Activated CD4-positive, alpha-beta T cell treated with anti-CD3 and anti-CD28 coated beads for 48 hours (primary cell): ENCODE results near the gene APOA1.
"Not testable (repeated sequence)": the region's sequence is repeated elsewhere in the genome, so short reads cannot be mapped to it uniquely, and the experiment has no call there.

Experiments
- DNase-seq: peaks from one replicate; pipeline ENCODE4 v3.0.0-alpha.2; 2020

The APOA1 gene

GRCh38 chr11:116811194-116811593, 26.2 kb downstream of the APOA1 start:
- no peak for DNase-seq

- DNase-seq: no peak
These were observed 28.9 kb downstream of the APOA1 start for GRCh38 chr11:116808262-116809175.

GRCh38 chr11:116807601-116808261, 29.7 kb downstream of the APOA1 start:
- DNase-seq: no peak

GRCh38 chr11:116804001-116804400, 33.4 kb downstream of the APOA1 start:
- DNase-seq: no peak

- DNase-seq: not testable (repeated sequence)
These were observed 35.8 kb downstream of the APOA1 start for GRCh38 chr11:116801662-116802061.

- DNase-seq: no peak
These were observed 36.8 kb downstream of the APOA1 start for GRCh38 chr11:116800610-116801009.

- no peak for DNase-seq
These were observed 39.1 kb downstream of the APOA1 start for GRCh38 chr11:116798368-116798767.

- DNase-seq: no peak
These were observed 39.6 kb downstream of the APOA1 start for GRCh38 chr11:116797816-116798215.

GRCh38 chr11:116796548-116796947, 40.9 kb downstream of the APOA1 start:
- no peak for DNase-seq

- DNase-seq: no peak
These were observed 42.6 kb downstream of the APOA1 start for GRCh38 chr11:116794851-116795250.

- no peak for DNase-seq
These were observed 43.7 kb downstream of the APOA1 start for GRCh38 chr11:116793772-116794097.

- no peak for DNase-seq
These were observed 44.3 kb downstream of the APOA1 start for GRCh38 chr11:116792869-116793771.

- DNase-seq: no peak
These were observed 45.1 kb downstream of the APOA1 start for GRCh38 chr11:116792144-116792868.

GRCh38 chr11:116791813-116792143, 45.6 kb downstream of the APOA1 start, which contains the start of gene APOA5:
APOA5 (minus strand) TSS chr11:116791879; CDS start chr11:116791860, 19 bp downstream.
- no peak for DNase-seq

GRCh38 chr11:116791002-116791812, 46.2 kb downstream of the APOA1 start:
- DNase-seq: peak; percentile 86

- DNase-seq: no peak
These were observed 47.0 kb downstream of the APOA1 start for GRCh38 chr11:116790167-116791001.

GRCh38 chr11:116788975-116789374, 48.4 kb downstream of the APOA1 start:
- no peak for DNase-seq

- no peak for DNase-seq
These were observed 48.9 kb downstream of the APOA1 start for GRCh38 chr11:116788534-116788933.

- peak; percentile 88 for DNase-seq
These were observed 49.5 kb downstream of the APOA1 start, which contains the start of gene ZPR1 for GRCh38 chr11:116787786-116788486. ZPR1 (minus strand) TSS chr11:116788023; CDS start chr11:116787990, 33 bp downstream.

GRCh38 chr11:116787436-116787785, 50.0 kb downstream of the APOA1 start:
- no peak for DNase-seq
